G401 (cell line): ENCODE data around the gene RNF214. TPM values are rescaled to one million over a fixed set of nuclear protein-coding genes. Genes with fewer than 3 reads are reported as not detected.

Experiments
- DNase-seq: peaks from one replicate; pipeline ENCODE4 v3.0.0-alpha.2; 2015; ENCODE audit warnings: low spot score
- in situ Hi-C: cut with HindIII; loops from 2 replicates; pipeline ENCODE4 v1.10.0; 2016; ENCODE audit warnings: low sequenced_read_pairs, mixed read lengths
- total RNA-seq: library from RNA; depleted of rRNA; stranded (reverse); fragments of >200 nt; shearing (Covaris generic); gene quantifications from 2 replicates; pipeline ENCODE4 v1.2.3, GENCODE V29; 2014; rRNA removed

The RNF214 gene
- total RNA-seq, 1 experiment from 2014 or later = 5.5 TPM

DNA sequence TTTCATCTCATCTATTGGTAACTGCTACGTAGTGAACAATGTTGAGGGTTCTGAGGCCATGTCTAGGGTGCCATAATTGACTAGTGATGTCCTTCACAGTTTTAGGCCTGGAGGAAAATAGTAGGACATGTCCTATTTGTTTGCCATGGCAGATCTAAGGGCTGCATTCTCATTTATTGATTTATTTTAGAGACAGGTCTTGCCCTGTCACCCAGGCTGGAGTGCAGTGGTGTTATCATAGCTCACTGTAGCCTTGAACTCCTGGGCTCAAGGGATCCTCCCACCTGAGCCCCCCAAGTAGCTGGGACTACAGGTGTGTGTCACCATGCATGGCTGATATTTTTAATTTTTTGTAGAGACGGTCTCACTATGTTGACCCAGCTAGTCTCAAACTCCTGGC, 100.4 kb downstream of the RNF214 start:
- no peak for DNase-seq
- in situ Hi-C loops = no loop called here

DNA sequence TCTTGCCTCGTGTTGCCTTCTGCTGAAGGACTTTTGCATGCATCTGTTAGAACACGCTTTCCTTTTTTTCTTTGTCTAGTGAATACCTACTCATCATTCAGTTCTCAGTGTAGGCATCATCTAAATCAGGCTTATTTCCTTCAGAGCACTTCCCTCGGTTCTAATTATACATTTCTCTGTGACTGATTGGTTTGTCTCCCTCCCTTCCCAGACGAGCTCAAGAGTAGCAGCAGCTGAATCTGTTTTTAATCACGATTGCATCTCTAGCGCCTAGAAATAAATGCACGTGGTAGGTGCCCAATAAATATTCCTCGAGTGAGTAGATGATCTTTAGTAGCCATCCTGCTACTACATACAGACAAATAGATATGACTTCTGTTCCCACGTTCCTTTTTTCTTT, 101.4 kb downstream of the RNF214 start:
- in situ Hi-C loops = no loop called here
- DNase-seq = no peak

DNA sequence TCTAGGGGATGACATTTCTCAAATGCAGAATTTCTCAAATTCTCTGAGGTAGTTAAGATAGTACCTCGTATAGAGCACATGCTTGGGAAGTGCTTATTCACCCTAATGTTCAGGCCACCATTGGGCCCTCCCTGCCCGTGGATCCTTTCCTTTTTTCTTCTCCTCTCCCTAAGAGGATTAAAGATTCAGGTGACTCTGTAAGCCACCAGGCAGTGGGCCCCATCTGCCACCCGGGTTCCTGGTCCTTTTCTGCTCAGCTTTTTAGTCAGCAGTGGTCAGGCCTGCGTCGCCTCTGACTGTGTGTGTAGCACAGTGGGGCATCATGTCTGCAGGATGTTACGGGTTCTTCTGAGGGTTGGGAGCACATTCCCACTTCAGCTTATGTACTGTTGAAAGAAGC, 102.4 kb downstream of the RNF214 start:
- in situ Hi-C loops = no loop called here
- DNase-seq = no peak

DNA sequence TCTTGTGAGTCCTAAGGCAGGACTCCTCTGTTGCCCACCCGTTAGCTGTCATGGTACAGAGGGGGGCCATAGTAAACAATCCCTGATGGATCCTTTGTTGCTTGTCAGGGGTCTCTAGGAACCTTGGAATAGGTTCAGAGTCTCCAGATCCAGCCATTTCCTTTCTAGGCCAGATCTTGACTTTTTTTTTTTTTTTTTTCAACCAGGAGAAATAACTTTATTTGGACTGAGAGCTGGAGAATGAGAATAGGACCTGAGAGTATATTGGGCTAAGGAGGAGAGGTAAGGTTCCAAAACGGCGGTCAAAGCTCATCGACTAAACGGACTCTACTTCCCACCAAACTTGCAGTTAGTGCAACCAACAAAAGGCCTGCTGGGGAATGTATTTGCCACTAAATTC, 102.9 kb downstream of the RNF214 start:
- in situ Hi-C loops = no loop called here
- no peak for DNase-seq

Other genes with a start within 250 kb of the RNF214 start
- gene SIK3, start 134.2 kb upstream of the RNF214 start, total RNA-seq = 6.5 and 8.1 TPM in 2 replicates
- gene PAFAH1B2, start 88.4 kb upstream of the RNF214 start, total RNA-seq = 127 and 161 TPM in 2 replicates
- gene SIDT2, start 53.9 kb upstream of the RNF214 start, total RNA-seq = 18.6 and 20.1 TPM in 2 replicates
- 860 and 912 TPM in 2 replicates for gene TAGLN, start 33.3 kb upstream of the RNF214 start, total RNA-seq
- gene PCSK7, start 598 bp upstream of the RNF214 start, total RNA-seq = 40.3 and 52.6 TPM in 2 replicates
- 0.98 and 4.2 TPM in 2 replicates for gene BACE1-AS, start 58.7 kb downstream of the RNF214 start, total RNA-seq
- gene BACE1, start 83.6 kb downstream of the RNF214 start, total RNA-seq = 2.3 and 9.7 TPM in 2 replicates
- 49.5 and 54.7 TPM in 2 replicates for gene CEP164, start 95.2 kb downstream of the RNF214 start, total RNA-seq